Measurements from ENCODE around the gene CD74.

Gene CD74

GRCh38 chr5:150397146-150397781 is 15.4 kb downstream of the CD74 start:
- no peak for DNase-seq (ENCODE audit: low spot score)

DNA sequence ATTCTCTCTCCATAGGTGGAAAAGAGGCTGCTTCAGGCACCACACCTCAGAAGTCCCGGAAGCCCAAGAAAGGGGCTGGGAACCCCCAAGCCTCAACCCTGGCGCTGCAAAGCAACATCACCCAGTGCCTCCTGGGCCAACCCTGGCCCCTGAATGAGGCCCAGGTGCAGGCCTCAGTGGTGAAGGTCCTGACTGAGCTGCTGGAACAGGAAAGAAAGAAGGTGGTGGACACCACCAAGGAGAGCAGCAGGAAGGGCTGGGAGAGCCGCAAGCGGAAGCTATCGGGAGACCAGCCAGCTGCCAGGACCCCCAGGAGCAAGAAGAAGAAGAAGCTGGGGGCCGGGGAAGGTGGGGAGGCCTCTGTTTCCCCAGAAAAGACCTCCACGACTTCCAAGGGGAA is 16.4 kb downstream of the CD74 start:
- DNase-seq (ENCODE audit: low spot score): no peak

GRCh38 chr5:150395688-150395975 is 17.1 kb downstream of the CD74 start:
- no peak for DNase-seq (ENCODE audit: low spot score)

DNA sequence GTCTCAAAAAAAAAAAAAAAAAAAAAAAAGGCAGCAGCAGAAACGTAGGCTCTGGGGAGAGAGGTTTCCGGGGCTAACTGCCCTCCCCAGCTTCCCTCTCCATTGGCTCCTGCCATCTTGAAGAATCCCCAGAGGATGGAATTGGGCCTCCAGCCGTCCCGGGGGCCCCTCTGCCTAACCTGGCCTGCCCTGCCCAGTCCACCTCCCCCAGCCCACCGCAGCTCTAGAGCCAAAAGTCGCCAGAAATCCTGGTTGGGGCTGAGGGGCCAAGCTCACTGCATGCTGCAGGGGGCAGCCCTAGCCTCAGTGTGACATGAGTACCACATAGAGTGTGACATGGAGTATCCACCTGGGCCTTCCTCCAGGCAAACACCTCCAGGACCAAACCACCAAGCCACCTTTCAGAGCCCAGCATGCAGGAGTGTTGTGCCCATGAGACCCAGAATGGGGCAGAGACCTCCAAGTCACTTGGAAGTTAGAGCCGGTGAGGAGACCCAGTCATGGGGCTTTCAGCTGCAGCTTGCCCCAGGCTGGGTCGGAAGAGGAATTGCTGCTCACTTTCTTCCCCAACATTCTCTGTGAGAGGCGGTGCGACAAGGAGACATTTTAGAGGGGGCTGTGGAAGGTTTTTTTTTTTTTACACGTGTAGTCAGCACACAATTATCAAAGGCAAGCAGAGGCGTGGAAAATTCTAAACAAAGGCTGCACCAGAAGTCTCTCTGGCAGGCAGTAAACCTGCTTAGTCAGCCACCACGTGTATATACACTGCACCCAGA is 17.6 kb downstream of the CD74 start:
- no peak for DNase-seq (ENCODE audit: low spot score)

DNA sequence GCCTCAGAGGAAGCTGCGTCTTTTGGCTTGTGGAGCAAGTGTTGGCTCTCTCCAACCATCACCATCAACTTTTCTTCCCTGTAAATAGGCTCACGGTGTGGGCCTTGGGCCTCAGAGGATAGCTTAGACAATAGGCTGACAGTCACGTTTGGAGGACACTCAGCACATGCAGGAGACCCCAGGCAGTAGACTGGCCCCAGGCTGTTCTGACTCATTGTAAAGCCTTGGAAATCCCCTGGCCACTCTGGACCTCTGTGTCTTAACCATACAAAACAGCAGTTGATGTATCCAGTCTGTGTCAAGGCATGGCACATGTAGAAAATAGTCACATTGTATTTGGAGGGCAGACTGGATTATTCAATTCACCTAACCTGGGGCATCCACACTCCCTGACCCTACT is 18.6 kb downstream of the CD74 start:
- DNase-seq (ENCODE audit: low spot score): no peak

- peak; percentile 39 for DNase-seq (ENCODE audit: low spot score)
Measured at GRCh38 chr5:150393096-150393645, 19.5 kb downstream of the CD74 start.

- DNase-seq (ENCODE audit: low spot score): no peak
Measured at GRCh38 chr5:150392680-150393079, 20.0 kb downstream of the CD74 start.

DNA sequence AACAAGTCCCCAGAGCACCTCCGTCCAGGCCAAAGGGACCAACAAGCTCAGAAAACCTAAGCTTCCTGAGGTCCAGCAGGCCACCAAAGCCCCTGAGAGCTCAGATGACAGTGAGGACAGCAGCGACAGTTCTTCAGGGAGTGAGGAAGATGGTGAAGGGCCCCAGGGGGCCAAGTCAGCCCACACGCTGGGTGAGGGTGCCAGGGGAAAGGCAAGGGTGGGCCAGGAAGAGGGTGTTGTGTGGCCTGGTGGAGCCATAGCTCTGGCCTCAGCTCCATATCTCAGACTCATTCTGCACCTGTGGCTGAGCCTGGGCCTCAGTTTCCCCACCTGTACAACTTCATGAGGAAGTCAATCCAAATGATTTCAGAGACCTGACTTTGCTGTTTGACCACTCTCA is 20.7 kb downstream of the CD74 start:
- DNase-seq (ENCODE audit: low spot score): no peak

DNA sequence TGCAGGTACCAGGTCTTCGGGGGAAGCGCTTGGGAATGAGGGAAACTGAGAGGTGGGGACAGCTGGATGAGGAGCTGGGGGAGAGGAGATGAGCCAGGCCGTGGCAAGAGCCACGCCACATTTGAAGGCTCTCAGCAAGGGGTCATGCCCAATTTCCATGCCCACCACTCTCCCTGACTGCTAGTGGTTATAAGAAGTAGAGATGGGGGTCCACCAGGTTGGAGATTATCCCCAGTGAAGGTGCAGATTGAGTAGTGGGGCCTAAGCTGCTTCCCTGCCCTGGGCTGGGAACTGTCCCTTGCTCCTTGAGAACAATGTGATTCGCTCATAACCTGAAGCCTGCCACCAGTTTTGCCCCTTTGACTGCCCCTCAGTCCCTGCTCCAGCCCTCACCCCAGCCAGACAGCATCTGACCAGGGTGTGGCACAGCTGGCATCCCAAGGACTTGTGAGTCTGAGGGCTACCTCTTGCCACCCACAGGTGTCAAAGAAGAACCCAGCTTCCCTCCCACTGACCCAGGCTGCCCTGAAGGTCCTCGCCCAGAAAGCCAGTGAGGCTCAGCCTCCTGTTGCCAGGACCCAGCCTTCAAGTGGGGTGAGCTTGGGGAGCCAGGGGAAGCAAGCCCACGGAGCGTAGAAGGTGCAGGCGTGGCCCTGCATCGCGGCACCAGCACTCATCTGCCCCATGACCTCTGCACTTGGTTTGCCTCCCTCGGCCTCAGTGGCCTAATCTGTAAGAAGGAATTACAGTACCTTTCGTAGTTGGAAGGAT is 21.5 kb downstream of the CD74 start:
- no peak for DNase-seq (ENCODE audit: low spot score)

DNA sequence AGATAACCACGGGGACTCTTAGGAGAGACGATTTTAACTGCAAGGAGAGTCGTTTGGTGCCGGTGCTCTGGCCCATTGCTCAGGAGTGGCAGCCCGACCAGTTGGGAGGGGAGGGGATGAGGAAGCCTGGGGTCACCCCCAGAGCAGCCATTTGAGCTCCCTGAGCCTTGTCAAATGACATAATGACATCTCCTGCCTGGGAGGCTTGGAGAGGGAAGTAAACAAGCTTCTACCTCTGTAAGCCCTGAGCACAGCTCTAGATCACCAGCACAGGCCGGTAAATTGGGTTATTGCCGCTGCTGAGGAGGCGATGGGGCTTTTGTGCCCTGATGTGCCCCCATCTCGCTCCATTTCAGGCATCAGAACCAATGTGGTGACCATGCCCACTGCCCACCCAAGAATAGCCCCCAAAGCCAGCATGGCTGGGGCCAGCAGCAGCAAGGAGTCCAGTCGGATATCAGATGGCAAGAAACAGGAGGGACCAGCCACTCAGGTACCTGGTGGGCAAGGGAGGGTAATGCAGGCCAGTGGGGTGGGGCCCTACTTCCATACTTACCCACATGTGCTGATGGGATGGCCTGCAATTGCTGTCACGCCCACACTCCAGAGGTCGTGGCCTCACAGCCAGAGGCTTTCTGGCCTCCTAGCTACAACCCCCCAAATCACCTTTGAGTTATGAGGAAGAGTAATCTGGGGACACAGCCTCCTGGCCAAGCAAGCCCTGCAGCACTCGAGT is 23.0 kb downstream of the CD74 start:
- no peak for DNase-seq (ENCODE audit: low spot score)

- DNase-seq (ENCODE audit: low spot score): no peak
Measured at GRCh38 chr5:150386024-150386855, 26.5 kb downstream of the CD74 start.

- no peak for DNase-seq (ENCODE audit: low spot score)
Measured at GRCh38 chr5:150384701-150385100, 28.0 kb downstream of the CD74 start.

- DNase-seq (ENCODE audit: low spot score): no peak
Measured at GRCh38 chr5:150377964-150378694, 34.6 kb downstream of the CD74 start.

DNA sequence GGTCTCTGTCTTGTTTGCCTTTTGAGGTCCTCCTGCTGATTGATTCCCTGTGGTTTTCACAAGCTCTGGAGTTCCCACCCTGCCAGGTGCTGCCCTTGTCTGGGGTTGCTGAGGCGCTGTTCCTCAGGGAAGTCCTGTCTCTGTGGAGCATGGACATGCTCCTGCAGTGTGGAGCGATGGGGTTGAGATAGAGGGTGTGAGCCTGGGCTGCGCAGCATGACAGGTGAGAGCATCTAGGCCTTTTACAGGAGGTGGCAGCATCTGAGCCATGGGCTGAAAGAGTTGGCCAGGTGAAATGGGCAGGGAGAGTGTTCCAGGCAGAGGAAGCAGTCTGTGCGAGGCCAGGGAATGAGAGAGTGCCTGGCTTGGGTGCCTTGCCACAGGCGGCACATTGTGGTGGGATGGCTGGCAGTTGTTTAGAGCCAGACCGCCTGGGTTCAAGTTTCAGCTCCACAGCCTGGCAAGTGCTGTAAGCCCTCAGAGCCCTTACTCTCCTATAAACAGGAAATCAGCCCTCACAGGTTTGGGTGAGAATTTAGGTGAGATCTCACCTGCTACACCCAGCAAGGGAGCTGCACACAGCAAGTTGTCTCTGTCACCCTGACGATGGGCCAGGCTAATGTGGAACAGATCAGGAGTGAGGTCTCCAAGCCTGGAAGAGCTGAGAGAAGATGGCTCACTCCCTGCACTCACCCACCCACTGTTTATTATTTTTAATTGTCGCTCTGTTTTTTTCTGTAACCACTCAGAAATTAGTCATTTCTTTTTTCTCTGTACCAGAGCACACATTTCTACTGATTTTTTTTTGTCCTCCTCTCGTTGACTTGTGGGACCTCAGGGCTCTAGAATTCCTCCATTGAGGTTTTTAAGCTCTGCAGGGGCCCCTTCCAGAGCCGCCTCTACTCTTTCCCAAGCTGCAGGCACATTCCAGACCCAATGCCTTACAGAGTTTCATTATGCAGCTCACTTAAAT is 35.6 kb downstream of the CD74 start:
- DNase-seq (ENCODE audit: low spot score): no peak

DNA sequence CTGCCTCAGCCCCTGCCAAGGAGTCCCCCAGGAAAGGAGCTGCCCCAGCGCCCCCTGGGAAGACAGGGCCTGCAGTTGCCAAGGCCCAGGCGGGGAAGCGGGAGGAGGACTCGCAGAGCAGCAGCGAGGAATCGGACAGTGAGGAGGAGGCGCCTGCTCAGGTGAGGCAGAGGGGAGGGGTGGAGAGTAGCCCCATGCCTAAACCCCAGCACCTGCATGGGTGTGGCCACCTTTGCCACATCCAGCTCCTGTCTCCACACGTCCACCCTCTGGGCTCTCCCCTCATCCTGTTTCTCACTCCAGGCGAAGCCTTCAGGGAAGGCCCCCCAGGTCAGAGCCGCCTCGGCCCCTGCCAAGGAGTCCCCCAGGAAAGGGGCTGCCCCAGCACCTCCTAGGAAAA is 38.1 kb downstream of the CD74 start:
- DNase-seq (ENCODE audit: low spot score): no peak

DNA sequence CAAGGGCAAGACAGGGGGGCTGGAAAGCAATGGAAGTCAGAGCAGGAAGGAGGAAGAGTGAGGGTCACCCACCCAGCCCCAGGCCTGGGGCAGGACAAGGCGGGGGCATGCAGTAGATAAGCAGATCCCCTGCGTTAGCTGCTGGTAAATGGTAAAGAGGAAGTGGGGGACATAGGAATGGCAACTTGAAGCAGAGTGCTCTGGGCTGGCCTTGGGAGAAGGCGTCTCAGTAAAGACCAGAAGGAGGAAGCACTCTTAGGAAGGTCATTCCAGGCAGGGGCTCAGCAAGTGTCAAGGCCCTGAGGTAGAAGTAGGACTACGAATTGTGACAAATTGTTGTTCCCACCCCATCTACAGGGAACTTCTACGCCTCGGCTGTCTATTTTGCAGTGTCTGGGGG is 40.1 kb downstream of the CD74 start:
- no peak for DNase-seq (ENCODE audit: low spot score)

GRCh38 chr5:150368526-150368925 is 44.2 kb downstream of the CD74 start:
- no peak for DNase-seq (ENCODE audit: low spot score)

GRCh38 chr5:150364004-150364403 is 48.7 kb downstream of the CD74 start:
- no peak for DNase-seq (ENCODE audit: low spot score)

DNA sequence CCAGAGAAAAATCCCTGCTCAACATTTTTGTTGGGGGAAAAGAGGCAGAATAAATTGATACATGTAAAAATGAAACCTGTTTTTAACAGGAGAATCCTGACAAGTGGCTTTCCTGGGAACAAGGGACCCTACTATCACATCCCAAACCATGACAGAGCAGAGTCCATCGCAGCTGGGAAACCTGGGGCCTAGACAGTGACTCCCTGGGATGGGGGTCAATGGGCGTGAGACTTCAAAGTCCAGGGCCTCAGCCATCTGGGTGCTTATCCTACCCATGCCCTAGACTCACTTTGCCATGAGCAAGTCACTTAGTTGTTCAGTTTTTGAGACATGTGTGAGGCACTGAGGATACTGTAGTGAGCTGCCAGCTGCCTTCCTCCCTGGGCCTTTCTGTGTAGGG is 49.5 kb downstream of the CD74 start:
- no peak for DNase-seq (ENCODE audit: low spot score)

DNA sequence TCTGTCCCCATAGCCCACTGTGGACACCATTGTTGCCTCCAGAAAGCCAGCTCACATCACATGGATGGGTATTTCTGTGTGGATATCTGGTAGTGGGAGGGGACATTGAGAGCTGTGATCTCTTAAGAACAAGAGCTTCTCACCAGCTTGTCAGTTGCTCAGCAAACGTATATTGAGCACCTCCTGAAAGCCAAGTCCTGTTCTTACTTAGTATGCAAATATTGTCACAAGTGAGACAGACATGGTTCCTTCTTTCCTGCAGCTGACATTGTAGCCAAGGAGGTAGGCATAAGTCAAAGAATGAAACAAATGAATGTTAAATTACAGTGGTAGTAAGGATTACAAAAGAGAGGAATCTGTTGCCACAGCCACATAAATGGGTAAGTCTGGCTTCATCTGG is 51.4 kb downstream of the CD74 start:
- DNase-seq (ENCODE audit: low spot score): no peak

Measured in HuH-7 (cell line).